SKM-1 (cell line): ENCODE results near the gene SIGLEC11.
"Not testable (repeated sequence)": the region's sequence is repeated elsewhere in the genome, so short reads cannot be mapped to it uniquely, and the experiment has no call there.

ENCODE experiments used
- DNase-seq: peaks from one replicate; lab custom pipeline; 2025; ENCODE audit not compliant: unreplicated experiment; lab: John Stamatoyannopoulos, UW

SIGLEC11 gene, protein sequence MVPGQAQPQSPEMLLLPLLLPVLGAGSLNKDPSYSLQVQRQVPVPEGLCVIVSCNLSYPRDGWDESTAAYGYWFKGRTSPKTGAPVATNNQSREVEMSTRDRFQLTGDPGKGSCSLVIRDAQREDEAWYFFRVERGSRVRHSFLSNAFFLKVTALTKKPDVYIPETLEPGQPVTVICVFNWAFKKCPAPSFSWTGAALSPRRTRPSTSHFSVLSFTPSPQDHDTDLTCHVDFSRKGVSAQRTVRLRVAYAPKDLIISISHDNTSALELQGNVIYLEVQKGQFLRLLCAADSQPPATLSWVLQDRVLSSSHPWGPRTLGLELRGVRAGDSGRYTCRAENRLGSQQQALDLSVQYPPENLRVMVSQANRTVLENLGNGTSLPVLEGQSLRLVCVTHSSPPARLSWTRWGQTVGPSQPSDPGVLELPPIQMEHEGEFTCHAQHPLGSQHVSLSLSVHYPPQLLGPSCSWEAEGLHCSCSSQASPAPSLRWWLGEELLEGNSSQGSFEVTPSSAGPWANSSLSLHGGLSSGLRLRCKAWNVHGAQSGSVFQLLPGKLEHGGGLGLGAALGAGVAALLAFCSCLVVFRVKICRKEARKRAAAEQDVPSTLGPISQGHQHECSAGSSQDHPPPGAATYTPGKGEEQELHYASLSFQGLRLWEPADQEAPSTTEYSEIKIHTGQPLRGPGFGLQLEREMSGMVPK

GRCh38 chr19:49960980-49961379, at the start of gene SIGLEC11:
Gene SIGLEC11 (minus strand): TSS chr19:49961172. CDS start chr19:49961081, 91 bp downstream.
- not testable (repeated sequence) for DNase-seq

- DNase-seq, result no peak
Measured at GRCh38 chr19:50008532-50008931, 47.6 kb upstream of the SIGLEC11 start.

DNA sequence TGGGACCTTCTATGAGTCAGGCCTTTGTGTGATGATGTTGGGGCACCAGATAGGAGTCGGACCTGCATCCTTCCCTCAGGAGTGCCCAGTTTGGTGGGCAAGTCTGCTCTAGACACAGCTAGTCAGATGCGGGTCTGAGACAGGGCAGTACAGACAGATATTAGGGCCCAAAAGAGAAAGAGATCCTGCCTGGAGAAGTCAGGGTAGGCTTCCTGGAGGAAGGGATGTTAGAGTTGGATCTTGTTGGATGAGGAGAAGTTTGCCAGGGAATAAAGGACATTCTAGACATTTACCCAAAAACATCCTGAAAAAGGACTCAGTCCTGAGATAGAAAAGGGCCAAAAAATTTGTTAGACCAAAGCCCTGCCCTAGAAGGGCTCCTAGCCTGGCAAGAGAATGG, 47.0 kb upstream of the SIGLEC11 start:
- DNase-seq, result no peak

DNA sequence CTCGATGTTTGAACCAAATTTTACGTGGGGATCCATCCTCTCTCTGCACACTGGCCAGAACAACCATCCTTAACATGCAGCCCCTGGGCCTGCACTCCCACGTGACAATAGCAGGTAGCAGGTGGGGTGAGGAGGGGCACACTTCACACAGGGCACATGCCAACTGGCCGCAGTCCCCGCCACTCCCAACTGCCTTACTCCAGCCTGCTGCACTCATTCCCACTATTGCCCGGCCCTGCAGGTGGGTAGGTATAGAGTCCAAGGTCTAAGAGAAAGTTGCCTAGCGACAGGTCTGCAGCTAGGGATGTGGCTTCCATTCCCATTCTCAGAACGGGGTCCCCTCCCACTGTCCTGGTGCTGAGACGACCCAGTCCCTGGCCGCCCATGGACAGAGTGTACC, 46.2 kb upstream of the SIGLEC11 start:
- no peak for DNase-seq

DNA sequence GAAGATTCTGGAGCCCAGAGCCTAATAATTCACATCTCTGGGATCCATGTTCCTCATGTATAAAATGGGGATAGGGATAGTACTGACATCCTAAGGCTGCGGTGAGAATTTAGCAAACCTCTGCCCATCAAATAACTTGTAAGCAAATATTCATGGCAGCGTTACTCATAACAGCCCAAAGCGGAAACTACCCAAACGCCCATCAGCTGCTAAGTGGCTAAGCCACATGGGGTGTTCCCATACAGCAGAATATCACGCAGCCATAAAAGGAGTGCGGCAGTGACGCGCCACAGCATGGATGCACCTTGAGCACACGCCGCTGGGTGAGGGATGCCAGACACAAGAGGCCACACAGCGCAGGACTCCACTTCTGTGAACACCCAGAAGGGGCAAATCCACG, 44.5 kb upstream of the SIGLEC11 start:
- no peak for DNase-seq

DNA sequence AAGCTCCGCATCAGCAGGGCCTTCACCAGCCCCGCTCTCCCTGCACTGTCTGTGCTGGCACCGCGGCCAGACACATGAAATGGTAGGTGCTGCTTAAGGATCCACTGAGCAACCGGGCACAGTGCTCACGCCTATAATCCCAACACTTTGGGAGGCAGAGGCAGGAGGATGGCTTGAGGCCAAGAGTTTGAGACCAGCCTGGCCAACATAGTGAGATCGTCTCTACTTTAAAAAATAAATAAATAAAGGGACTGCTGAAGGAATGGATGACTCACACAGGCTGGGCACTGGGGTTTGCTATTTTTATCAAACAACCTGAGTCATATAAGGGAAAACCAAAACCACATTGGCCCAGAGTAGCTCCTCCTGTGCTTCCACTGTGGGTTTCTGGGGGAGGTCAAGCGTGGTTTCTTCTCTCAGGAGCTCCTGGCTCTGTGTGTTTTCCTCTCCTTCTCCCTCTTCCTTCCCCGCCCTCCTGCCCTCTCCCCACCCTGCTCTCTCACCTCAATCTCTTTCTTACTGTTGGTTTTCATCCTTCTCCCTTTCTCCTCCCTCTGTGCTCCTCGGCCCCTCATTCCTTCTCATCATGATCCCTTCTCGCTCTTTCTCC, 42.9 kb upstream of the SIGLEC11 start:
- DNase-seq, result no peak

DNA sequence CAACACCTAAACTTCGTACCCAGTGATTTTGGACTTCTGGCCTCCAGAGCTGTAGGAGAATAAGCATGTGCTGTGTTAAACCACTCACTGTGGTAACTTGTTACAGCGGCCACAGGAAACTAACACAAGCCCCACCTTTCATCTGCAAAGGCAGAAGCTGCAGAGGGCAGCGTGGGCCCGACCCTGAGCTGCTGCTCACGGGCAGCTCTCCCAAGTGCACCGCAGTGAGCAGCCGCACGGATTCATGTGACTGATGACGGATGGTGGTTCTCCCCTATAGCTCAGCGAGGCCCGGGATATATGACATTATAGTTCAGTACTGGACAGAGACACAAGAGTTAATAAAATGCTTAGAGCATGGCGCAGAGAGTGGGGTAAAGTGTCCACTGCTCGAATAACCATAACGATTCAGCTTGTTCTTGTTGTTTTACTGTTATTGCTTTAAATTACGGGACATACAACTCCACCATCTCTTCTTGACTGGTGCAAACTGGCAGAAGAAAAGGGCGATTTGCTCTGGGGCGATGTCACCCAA, 42.3 kb upstream of the SIGLEC11 start:
- DNase-seq, result no peak

- no peak for DNase-seq
Measured at GRCh38 chr19:50002386-50002960, 41.5 kb upstream of the SIGLEC11 start.

GRCh38 chr19:50001775-50002174, 40.8 kb upstream of the SIGLEC11 start:
- no peak for DNase-seq

- no peak for DNase-seq
Measured at GRCh38 chr19:50000841-50001557, 40.0 kb upstream of the SIGLEC11 start.

DNA sequence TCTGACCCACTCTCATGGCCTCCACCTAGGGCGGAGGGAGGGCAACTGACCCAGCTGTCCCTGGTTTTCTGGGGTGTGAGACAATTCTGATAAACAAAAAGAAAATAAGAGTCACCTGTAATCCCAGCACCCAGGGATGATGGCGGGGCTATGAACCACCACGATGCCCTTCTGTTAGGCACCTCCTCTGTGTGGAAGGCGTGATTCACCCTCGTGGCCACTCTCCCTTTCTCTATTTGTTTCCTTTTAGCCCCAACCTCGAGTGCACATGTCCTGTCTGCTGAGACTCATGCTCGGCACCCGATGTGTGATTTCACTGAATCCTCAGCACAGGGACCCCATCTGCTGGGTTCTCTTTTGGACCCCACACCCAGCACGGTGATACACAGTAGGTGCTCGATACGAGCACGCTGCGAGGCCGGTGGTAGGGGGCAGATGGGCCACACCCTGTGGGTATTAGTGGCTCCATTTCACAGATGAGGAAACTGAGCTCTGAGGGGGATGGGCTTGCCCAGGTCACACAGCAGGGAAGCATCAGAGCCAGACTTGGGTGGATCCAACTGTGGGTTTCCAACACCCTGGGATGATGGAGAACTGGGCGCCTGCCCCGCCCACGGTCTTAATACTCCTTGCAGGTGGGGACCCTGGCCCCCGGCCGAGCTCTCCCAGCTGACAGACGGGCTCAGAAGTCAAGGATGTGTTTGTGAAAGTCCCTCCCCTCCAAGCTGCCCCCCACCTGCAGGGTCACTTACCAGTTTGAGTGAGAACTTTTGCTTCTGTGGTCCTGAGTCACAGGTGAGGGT, 39.3 kb upstream of the SIGLEC11 start:
- DNase-seq, result no peak

DNA sequence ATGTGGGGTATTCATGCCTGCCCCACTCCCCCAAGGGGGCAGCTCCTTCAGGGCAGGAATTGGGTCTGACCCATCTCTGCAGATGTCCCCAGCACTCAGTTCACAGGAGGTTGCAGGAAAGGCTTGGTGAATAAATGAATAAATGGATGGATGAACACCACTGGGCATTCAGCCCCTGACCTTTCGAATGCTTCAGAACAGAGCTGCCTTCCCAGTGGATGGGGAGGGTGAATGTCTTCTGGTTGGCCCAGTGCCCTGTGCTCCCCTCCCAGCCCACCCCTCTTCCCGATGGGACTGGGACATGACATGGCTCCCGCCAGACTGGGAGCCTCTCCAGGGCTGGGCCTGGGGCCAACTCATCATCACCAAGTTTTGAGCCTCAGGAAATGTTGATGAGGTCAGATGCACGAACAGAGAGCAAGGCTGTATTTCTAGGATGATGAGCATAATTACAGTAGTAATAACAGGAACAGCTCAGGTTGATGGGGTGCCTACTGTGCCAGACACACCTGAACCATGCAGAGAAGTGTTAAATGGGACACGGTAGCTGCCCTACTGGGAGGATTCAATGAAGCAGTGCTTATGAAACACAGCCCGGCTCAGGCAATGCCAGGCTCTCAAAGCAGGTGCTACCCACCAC, 38.5 kb upstream of the SIGLEC11 start:
- DNase-seq, result no peak

- no peak for DNase-seq
Measured at GRCh38 chr19:49997709-49998108, 36.7 kb upstream of the SIGLEC11 start.

DNA sequence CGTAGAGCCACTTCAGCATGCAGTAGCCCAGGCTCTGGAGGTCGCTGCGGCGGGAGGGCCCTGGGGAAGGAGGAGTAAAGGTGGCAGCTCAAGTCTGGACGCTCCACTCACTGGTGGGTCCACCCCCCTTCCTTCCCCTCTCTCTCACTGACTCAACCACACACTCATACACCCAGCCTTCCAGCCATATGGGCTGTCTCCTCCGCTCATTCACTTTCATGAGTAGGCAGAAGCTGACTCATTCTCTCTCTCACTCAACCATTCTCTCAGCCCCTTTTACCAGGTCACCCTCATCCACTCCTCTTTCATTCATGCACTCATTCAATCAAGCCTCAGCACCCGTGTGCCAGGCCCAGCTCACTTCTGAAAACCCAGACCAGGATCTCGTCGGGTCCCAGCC, 27.5 kb upstream of the SIGLEC11 start:
- DNase-seq, result no peak

- DNase-seq, result no peak
Measured at GRCh38 chr19:49988007-49988406, 27.0 kb upstream of the SIGLEC11 start.

DNA sequence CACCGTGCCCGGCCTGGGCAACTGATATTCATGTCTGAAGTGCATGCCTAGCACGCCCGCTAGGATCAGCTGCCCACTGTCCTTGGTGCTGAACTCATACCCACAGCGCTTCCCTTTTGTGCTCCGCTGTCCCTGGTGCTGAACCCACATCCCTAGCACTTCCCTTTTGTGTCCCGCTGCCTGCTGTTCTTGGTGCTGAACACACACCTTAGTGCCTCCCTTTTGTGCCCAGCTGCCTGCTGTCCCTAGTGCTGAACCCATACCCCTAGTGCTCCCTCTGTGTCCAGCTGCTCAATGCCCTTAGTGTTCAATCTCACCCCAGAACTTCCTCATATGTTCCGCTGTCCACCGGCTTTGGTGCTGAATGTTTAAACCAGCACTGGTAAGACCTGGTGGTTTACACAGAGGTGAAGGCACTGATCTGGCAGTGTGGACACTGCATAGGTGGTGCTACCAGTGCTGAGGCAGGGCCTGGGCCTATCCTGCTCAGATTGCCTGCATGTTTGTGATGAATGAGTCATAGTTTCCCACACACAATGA, 26.3 kb upstream of the SIGLEC11 start:
- DNase-seq, result peak; percentile 29

- no peak for DNase-seq
Measured at GRCh38 chr19:49986354-49986753, 25.4 kb upstream of the SIGLEC11 start.

DNA sequence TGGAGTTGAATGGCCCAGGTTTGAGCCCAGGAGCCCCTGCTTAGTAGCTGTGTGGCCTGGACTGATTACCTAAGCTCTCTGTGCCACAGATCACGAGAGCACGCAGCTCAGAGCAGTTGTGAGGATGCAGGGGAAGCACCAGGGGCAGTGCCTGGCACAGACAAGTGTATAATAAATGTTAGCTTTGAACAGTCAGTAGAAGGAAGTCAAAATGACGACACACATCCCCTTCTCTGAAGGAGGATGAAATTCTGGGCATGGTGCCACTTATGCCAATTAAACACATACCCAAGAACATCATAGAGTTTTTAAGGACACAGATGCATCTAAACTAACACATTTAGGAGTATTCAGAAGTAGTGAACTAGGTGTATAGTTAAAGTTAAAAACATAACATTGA, 24.9 kb upstream of the SIGLEC11 start:
- DNase-seq, result no peak

DNA sequence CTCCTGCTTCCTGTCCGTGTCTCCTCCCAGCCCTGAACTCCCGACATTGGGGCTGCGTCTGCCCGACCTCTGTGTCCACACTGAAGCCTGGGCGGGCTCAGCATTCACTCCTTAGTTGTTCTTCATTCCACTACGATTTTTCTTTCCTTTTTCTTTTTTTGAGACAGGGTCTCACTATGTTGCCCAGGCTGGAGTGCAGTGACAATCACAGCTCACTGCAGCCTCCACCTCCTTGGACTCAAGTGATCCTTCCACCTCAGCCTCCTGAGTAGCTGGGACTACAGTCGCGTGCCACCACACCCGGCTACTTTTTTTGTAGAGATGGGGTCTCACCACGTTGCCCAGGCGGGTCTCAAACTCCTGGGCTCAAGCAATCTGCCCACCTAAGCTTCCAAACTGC, 23.5 kb upstream of the SIGLEC11 start:
- DNase-seq, result no peak
